Cardiac septum (tissue), 1 donor: Measurements from ENCODE around the gene HEATR5A. TPM values are rescaled to one million over a fixed set of nuclear protein-coding genes. Genes with fewer than 3 reads are reported as not detected.
"Not testable (repeated sequence)": the region's sequence is repeated elsewhere in the genome, so short reads cannot be mapped to it uniquely, and the experiment has no call there.

Source experiments
- DNase-seq: peaks from one replicate; pipeline ENCODE4 v3.0.0-alpha.2; 2020; ENCODE audit warnings: low spot score
- intact Hi-C: fragments of 100-400 bp; cut with DNase I; formaldehyde crosslinking; loops from one replicate; pipeline ENCODE4 v1.14.0; 2022
- total RNA-seq: library from RNA; stranded (reverse); fragmentation: NEBNext Ultra II Directional; extraction: Animal tissue kit (Norgen Biotek cat#: 25700); gene quantifications from one replicate; pipeline ENCODE4 v1.2.1, GENCODE V29; 2021
- donor health status: DM: no; HTN: no; CAD: no.

HEATR5A gene
- total RNA-seq, 1 donor from 2014 or later = 49.5 TPM

- intact Hi-C loops = no loop called here
Observed at GRCh38 chr14:31266437-31267331, 153.7 kb downstream of the HEATR5A start.

GRCh38 chr14:31265701-31266398, 154.5 kb downstream of the HEATR5A start:
- intact Hi-C loops = no loop called here
- DNase-seq = no peak

More at GRCh38 chr14:31266437-31267331, 153.7 kb downstream of the HEATR5A start:
- no peak for DNase-seq

GRCh38 chr14:31263485-31264133, 156.7 kb downstream of the HEATR5A start:
- intact Hi-C loops = no loop called here
- DNase-seq = no peak

- intact Hi-C loops = no loop called here
- no peak for DNase-seq
Observed at GRCh38 chr14:31261859-31262731, 158.3 kb downstream of the HEATR5A start.

- no peak for DNase-seq
- intact Hi-C loops = no loop called here
Observed at GRCh38 chr14:31261523-31261858, 158.9 kb downstream of the HEATR5A start.

- DNase-seq, intact Hi-C loops: not testable (repeated sequence)
Observed at GRCh38 chr14:31259040-31259435, 161.3 kb downstream of the HEATR5A start.

GRCh38 chr14:31258427-31259039, 161.8 kb downstream of the HEATR5A start:
- intact Hi-C loops = no loop called here

GRCh38 chr14:31257554-31258426, 162.6 kb downstream of the HEATR5A start:
- intact Hi-C loops, DNase-seq: not testable (repeated sequence)

More at GRCh38 chr14:31258427-31259039, 161.8 kb downstream of the HEATR5A start:
- no peak for DNase-seq

- intact Hi-C loops = no loop called here
- no peak for DNase-seq
Observed at GRCh38 chr14:31257244-31257553, 163.2 kb downstream of the HEATR5A start.

GRCh38 chr14:31256534-31257243, 163.7 kb downstream of the HEATR5A start:
- intact Hi-C loops = no loop called here
- DNase-seq = no peak

- DNase-seq, intact Hi-C loops: not testable (repeated sequence)
Observed at GRCh38 chr14:31255918-31256317, 164.4 kb downstream of the HEATR5A start.

- intact Hi-C loops = no loop called here
- DNase-seq = no peak
Observed at GRCh38 chr14:31255286-31255685, 165.1 kb downstream of the HEATR5A start.

- DNase-seq = no peak
- intact Hi-C loops = no loop called here
Observed at GRCh38 chr14:31253746-31254471, 166.4 kb downstream of the HEATR5A start.

GRCh38 chr14:31252865-31253264, 167.5 kb downstream of the HEATR5A start:
- DNase-seq = no peak
- intact Hi-C loops = no loop called here

- DNase-seq = no peak
- intact Hi-C loops = no loop called here
Observed at GRCh38 chr14:31251028-31251958, 169.1 kb downstream of the HEATR5A start.

GRCh38 chr14:31244626-31245025, 175.7 kb downstream of the HEATR5A start:
- DNase-seq = no peak
- intact Hi-C loops = no loop called here
